Measurements from ENCODE around the gene METTL27.
"Not testable (repeated sequence)": the region's sequence is repeated elsewhere in the genome, so short reads cannot be mapped to it uniquely, and the experiment has no call there.

METTL27 gene, protein sequence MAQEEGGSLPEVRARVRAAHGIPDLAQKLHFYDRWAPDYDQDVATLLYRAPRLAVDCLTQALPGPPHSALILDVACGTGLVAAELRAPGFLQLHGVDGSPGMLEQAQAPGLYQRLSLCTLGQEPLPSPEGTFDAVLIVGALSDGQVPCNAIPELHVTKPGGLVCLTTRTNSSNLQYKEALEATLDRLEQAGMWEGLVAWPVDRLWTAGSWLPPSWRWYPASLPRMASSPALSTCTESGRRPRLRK

DNA sequence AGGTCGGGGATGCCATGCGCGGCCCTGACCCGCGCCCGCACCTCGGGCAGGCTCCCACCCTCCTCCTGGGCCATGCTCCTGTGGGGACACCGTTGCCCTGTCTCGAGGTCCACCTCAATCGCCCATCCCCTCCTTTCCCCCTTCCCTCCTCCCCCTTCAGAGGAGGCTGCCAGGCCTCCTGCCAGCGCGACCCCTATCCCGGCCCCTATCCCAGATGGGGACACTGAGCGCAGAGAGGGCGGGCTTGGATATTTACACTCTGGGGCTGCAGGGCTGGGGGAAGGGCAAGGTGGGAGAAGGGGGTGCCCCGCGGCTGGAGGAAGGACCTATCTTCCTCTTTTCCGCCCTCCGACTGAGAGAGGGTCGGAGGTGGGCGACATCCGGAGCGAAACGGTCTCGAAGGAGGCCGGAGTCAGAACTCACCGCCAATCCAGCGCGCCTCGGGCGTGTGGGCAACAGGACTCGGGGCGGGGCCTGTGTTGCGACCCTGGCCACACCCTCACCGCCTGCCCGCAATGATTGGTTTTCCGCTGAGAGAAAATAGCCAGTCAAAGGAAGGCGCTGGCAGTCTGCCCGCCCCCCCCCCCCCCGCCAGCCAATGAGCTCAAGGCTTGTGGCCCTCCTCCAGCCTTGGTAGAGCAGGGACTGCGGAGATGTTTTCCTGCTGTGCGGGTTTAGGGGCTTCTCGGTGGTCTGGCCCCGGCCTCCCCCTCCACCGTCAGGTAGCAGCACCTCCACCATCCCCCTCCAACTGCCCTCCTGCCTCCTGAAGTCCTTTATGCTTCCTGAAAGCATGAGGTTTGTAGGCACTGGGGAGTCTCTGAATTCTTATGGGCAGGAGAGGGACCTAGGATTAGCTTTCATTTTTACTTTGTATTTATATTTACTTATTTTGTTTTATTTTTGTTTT is at the start of gene METTL27:
Gene METTL27 (minus strand): TSS at position 450 of the 910 bp plus-strand sequence. CDS start 376 bp downstream, at position 74.
- peak; percentile 95 for DNase-seq

DNA sequence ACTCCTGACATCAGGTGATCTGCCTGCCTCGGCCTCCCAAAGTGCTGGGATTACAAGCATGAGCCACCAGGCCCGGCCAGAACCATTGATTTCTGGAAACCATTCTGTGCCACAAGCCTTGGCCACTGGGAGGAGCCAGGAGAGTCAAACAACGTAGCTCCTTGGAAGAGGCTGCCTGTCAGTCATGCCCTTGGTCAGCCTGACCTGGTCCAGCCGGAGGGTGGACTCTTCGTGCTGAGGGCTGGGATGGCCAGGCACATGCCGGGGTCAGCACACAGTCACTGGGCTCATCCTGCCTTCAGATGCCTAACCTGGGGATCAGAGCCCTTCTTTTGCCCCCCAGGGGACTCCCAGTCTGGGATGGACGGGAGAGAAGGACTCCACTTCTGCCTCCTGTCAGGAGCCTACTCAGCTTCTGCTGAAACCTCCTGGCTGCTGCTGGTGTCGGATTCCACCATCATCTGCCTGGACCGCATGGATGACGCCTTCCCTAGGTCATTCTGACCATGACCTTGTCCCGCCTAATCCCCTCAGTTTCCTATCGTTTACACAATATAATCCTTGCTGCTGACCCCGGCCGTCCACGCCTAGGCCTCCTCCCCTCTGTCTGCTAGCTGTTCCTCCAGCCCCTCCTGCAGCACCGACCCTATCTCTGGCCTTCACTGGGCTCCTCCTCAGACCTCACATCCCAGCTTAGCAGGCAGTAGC is 49.0 kb upstream of the METTL27 start:
- no peak for DNase-seq

DNA sequence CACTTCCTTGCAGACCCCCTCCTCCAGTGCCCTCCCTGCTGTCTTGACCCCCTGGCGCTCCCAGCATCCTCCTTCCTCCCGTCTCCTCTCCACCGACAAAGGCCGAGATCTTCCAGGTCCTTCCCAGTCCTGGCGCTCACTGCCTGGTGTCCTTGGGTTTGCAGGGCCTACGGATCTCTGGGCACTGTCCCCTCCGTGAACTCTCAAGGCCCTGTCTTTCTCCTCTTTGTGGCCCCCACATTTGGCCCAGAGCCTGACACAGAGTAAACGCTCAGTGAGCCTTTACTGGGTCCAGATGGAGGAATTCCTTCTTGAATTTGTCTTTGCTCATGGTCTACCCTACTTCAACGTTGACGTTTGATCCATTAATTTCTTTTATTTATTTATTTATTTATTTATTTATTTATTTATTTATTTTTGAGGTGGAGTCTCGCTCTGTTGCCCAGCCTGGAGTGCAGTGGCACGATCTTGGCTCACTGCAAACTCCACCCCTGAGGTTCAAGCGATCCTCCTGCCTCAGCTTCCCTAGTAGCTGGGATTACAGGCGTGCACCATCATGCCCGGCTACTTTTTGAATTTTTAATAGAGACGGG is 48.3 kb upstream of the METTL27 start:
- no peak for DNase-seq

DNA sequence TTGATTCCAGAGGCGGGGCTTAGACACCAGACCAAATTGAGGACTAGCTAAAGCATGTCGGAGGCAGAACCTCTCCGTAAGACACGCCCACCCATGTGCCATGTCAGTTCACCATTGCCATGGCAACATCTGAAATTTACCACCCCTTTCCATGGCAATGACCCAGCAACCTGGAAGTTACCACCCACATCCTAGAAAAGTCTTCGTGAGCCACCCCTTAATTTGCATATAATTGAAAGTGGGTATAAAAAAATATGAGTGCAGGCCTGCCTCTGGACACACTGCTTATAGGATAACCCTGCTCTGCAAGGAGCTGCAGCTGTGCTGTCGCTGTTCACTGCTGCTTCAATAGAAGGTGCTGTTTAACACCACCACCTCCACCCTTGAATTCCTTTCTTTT is 46.6 kb upstream of the METTL27 start:
- DNase-seq, result no peak

DNA sequence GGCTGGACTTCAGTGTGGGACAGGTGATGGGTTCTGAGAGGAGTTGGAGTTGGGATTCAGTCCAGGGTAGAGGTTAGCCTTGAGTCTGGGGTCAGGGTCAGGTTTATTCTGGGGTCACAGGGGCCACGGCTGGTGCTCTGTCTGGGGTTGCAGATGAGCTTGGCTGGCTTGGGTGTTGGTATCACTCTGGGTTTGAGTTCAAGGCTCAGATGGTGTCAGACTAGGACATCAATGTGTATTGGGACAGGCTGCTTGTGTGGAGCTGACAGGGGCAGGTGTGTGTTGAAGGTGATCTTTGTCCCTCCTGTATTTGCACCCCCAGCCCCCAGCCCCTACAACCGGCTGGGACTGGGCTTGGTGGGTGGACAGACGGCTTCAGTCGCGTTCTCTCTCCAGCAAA is 45.4 kb upstream of the METTL27 start:
- DNase-seq, result no peak

DNA sequence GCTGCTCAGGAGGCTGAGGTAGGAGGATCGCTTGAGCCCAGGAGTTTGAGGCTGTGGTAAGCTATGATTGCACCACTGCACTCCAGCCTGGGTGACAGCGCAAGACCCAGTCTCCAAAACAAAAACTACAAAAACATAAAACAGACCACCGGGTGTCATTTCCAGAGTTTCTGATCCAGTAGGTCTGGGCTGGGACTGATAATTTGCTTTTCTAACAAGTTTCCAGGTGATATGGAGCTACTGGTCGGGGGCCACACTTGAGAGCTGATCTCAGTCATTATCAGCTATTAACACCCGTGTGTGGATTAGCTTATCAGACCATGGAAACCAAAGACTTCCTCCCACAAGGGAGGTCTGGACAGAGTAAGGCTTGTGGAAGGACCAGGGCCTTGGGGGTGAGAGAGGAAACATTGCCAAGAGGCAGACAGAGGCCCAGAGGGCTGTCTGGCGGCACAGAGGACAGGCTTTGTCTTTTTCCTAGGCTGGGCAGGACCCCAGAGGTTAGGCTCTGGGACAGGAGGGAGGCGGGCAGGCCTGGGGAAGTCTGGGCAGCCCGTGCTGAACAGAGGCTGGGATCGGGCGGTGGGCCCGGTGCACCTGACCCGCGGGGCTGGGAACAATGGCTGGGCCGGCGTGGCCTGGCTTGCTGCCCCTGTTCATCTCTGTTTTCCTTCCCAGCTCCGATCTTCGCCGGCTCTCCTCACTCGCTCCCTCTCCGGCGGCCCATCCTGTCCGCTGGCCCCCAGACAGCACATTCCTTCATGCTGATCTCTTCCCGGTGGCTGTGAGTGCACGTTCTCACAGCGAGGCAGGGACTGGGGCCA is 43.9 kb upstream of the METTL27 start:
- no peak for DNase-seq

DNA sequence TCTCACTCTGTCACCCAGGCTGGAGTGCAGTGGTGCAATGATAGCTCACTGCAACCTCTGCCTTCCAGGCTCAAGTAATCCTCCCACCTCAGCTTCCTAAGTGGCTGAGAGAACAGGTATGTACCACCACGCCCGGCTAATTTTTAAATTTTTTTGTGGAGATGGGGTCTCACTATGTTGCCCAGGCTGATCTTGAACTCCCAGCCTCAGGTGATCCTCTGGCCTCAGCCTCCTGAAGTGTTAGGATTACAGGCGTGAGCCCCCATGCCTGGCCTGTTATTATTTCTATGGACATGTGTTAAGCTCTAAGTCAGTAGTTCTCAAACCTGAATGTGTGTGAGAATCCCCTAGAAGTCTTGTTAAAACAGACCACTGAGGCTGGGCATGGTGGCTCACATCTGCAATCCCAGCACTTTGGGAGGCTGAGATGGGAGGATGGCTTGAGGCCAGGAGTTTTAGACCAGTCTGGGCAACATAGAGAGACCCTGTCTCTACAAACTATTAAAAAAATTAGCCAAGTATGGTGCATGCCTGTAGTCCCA is 43.2 kb upstream of the METTL27 start:
- no peak for DNase-seq

DNA sequence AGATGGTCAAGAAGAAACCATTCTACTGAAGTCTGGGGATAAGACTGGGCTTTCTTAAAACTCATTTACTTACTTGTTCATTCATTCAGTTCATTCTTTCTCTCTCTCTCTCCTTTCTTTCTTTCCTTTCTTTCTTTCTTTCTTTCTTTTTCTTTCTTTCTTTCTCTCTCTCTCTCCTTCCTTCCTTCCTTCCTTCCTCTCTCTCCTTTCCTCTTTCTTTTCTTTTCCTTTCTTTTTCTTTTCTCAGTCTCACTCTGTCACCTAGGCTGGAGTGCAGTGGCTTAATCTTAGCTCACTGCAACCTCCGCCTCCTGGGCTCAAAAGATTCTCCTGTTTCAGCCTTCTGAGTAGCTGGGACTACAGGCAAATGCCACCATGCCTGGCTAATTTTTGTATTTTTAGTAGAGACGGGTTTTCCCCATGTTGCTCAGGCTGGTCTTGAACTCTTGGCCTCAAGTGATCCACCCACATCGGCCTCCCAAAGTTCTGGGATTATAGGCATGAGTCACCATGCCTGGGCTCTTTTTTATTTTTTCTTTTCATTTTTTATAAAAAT is 42.6 kb upstream of the METTL27 start:
- DNase-seq, result not testable (repeated sequence)

DNA sequence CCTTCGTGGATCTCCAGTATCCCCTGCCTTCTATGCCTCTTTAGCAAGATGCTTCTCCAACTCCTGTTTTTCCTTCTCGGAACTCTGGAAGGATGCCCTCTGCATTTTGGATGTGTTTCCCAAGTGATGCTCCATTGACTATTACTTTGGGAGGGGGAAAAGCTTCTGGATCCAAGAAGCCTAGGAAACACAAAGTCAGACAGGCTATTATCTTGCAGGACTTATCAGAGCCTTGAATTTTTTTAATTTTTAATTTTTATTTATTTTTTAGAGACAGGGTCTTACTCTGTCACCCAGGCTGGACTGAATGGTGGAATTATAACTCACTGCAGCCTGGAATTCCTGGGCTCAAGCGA is 39.7 kb upstream of the METTL27 start:
- no peak for DNase-seq

DNA sequence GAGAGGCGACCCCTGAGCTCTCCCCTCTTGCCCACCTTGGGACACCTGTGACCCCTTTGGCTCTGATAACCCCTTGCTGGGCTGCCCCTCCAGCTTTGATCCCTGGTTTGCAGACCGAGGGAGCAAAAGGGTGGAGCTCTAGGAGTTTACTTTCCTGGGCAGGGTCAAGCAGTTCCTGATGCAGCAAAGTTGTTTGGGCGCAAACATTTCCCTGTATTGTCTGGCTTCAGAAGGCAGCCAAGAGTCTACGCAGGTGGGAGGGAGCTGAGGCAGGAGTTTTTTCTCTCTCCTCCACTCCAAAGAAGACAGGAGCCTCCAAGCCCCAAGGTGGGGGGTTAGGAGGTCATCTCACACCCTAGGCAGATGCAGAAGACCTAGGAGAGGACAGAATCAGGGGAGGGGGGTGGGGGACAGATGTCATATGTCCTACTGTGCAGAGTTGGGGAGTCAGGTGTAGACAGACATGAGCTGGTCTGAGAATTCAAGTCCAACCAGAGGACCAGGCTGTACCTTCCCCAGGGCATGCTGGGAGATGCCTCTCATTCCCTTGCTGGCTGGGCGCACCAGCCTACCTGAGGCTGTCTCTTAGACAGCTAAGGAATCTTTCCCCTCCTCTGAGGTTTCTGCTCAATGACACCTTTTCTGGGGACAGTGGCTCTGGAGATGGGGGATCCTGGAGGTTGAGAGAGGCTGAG is 39.2 kb upstream of the METTL27 start:
- DNase-seq, result no peak

DNA sequence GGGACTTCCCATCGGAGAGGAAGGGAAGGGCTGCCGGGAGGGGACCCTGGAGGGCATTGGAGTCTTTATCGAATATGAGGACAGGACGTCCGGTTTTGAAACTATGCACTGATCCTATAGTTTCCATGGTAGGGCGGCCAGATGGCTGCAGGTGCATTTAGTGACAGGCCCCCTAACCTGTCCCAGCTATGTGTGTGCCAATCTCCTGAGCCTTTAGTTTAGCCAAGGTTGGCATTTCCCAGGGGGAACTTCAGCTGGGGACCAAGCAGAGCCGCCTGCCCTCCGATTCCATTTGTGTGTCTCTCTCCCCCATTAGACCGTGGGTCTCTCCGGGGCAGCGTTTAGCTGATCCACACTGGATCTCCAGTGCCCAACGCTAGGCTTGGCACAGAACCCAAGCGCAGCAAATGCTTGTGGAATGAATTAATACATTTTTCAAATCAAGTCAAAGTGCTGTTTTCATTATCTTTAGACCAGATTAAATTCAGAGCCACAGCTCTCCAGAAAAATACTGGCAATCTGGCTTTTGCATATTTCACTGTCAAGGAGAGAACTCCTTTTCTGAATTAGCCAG is 38.5 kb upstream of the METTL27 start:
- no peak for DNase-seq

DNA sequence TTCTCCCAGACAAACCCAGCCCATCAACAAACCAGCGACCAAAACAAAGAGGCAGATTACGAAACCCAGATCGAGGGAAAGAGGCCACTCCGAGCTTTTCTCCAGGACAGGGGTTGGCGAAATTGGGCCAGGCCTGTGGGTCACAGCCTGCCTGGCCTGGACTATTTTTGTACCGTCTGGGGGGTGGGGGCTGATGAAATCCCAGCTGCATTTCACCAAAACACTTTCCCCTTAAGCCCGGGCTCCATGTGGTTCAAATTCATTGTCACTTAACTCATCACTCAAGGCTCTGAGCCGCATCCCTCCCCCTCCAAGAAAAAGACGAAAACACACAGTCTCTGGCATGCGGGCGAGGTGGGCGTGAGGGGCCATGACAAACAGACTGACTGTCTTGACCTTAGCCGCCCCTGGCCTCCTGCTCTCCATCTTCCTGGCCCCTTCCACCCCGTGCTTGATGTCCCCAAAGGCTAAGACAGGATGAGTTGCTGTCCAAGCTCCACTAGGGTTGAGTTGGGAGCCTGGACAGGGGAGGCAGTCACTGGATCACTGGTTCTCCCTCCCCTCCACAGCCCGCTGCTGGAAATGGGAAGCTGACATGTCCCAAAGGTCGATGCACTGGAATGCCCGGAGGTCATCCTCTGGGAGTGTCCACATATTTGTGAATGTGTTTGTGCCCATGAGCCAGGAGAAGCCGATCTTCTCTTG is 37.8 kb upstream of the METTL27 start:
- DNase-seq, result no peak

DNA sequence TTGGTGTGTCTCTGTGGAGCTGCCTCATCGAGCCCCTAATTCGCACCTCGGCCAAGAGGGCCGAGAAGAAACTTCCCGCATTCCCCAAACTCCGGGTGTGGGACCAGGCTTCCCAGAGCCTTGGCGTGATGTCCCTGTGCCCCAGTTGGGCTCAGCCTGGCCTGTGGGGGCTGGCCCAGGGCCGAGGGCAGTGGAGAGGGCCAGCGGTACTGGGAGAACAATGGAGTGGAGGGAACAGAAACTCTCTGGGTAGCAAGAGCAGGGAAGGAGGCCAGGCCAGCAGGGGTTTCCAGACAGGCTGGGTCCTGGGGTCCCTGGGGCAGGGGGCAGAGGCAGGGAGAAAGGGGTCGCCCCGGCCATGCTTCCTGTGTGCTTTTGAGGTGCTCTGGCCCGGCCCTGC is 34.7 kb upstream of the METTL27 start:
- DNase-seq, result no peak

DNA sequence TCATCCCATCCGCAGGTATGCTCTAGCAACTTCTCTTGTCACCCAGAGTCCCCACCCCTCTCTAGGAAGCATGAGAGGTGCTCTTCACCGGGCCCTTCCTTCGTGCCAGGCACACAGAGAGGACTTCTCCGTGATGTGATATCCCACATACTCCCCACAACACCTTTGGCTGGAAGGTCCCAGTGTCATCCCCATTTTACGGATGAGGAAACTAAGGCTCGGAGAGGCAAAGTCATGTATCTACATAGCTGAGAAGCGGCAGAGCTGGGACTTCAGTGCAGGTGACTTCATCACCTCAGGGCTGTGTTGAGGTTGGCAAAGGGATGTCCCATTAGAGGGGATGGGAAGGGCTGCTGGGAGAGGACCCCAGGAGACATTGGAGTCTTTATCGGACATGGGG is 34.0 kb upstream of the METTL27 start:
- DNase-seq, result no peak

DNA sequence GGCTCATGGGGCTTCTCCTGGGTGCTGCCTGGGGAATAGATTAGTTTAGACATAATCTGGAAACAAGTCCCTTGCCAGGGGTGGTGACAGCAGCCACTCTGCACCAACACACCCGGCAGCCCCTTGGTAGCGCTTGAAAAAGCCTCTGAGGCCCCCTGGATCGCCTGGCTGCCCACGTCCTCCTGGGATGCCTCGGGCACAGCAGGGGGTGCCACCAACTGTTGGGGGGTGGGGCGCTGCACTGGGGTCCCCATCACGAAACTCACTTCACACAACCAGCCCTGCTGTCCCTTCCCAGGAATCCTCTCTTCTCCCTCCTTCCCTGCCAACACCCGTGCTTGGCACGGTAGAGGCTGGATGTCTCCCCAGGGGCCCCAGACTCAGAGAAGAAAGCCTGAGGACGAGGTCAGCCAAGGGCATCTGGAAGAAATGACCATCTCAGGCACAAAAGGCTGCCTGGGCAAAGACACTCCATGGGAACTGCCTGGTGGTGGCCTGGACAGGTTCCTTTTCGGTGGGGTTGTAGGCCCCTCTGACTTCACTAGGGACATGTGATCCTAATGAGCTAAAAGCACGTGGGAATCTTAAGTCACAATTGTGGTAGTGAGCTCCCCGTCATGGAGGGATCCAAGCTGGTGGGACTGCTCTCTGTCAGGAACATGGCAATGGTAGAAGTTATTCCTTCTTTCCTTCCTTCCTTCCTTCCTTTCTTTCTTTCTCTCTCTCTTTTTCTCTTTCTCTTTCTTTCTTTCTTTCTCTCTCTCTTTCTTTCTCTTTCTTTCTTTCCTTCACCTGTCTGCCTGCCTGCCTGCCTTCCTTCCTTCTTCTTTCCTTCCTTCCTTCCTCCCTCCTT is 30.0 kb upstream of the METTL27 start:
- no peak for DNase-seq

DNA sequence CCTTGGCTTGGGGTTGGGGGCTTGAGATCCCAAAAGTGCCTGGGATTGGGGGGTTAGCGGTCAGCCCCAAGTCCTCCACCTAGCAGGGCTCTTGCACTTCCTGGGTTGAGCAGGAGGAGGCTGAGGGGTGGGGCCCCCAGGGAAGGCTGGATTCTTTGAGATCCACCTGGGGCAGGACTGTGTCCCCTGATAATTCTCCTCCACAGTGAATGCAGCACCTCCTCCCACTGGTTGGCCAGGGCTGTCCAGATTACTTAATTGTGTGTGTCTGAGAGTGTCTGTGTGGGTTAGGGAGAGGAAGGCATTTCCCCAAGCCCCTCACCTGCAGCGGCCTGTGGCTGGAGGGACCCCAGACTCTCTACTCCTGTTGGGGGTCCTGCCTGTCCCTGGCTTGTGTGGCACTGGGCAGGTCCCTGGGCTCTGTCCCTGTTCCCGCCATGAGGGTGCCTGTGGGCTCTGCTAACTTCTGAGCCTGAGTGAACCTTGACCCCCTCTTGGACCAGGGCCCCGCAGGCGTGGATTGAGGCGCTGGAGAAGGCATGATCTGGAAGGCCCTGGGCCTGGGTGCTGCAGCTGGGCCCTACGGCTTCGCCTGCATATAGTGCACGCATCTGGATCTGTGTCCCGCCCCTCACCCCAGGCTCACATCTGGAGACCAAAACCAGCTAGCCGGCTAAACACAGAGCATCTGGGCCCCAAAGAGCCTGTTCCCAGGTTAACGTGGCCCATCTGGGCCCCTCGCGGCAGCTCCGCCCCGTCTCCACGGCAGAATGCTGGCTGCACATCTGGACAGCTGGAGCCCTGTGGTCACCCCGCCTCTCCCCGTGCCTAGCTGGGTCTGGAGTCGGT is 29.1 kb upstream of the METTL27 start:
- DNase-seq, result no peak

DNA sequence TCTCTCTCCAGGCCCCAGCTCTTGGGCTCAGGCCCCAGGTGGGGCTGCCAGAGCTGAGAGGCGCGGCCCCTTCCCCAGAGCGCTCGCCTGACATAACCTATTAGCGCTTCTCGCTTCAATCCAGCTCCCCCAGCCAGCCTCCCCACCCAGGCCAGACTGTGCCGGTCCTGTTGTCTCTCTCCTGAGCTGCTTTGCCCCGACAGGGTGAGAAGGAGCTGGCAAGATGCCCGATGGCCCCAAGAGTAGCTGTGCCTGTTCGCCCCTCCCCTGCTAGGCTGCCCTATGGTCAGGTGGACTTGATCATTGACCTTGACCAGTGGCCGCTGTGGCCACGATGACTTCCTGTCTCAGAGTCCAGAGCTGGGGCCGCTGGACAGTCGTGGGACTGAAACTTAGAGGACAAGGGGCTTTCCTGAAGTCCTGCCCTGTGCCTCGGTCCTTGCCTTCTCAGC is 27.8 kb upstream of the METTL27 start:
- DNase-seq, result no peak

Data from NCI-H345 (cell line).